Upper lobe of left lung (tissue), 4 donors: ENCODE results near the gene RAB20.

Source experiments
- CTCF ChIP-seq, 6 experiments: fragments of 450-650 bp in 4 of 6; fragments of 200-600 bp in 2 of 6; sonication (generic) in 2 of 6; IDR thresholded peaks; one replicate each; pipeline ENCODE4 v1.5.1; 2016 to 2019; ENCODE audit warnings: antibody characterized with exemption in 6 of 6
- POLR2A ChIP-seq, 4 donors: fragments of 450-650 bp; IDR thresholded peaks; one replicate each; pipeline ENCODE4 v1.5.1; 2016 to 2017; ENCODE audit warnings: antibody characterized with exemption in 4 of 4, mild to moderate bottlenecking in 2 of 4

GRCh38 chr13:110517505-110518225, 43.9 kb downstream of the RAB20 start:
- TF ChIP-seq CTCF (IDR thresholded peaks at IDR 0.05) (no peak), POLR2A (IDR thresholded peaks at IDR 0.05) (no peak)
